NCI-H526 (cell line): ENCODE measurements around the gene HSD17B14.

Source experiments
- DNase-seq, 2 experiments: peaks; one replicate each; lab custom pipeline; 2025; lab: John Stamatoyannopoulos, UW

Gene HSD17B14

DNA sequence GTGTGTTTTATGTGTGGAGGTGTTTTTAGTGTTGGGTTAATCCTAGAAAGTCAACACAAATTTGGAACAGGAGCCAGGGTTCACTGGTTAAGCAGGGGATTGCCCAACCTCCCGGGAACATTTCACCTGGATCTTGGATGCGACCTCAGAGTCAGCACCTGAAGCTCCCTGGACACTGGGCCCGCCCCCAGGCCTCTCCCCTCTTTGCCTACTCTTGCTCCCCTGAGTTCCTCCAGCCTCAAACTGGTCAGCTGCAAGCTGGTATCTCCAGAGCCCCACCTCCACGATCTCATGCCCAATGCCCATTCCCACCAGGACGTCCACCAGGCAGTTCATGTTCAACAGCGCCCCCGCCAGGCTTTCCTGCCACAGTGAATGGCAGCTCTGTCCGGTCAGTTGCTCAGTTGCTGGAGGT lies 9.7 kb downstream of the HSD17B14 start:
- DNase-seq, result no peak

DNA sequence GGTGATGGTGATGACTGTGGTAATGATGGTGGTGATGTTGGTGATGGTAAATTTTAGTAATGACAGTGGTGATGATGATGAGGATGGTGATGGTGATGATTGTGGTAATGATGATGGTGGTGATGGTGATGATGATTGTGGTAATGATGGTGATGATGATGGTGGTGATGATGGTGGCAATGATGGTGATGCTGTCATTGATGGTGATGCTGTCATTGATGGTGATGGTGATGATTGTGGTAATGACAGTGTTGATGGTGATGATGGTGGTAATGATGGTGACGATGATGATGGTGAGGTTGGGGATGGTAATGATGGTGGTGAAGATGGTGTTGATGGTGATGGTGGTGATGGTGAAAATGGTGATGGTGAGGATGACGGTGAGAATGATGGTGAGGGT lies 13.8 kb downstream of the HSD17B14 start:
- DNase-seq, result no peak

DNA sequence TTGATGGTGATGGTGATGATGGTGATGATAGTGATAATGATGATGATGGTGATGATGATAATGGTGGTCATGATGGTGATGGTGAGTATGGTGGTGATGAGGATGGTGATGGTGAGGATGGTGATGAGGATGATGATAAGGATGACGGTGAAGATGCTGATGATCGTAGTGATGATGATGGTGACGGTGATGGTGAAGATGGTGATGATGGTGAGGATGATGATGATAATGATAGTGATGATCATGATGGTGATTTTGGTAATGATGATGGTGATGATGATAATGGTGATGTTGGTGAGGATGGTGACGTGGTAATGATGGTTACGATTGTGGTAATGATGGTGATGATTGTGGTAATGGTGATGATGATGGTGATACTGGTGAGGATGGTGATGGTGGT lies 14.7 kb downstream of the HSD17B14 start:
- no peak for DNase-seq

DNA sequence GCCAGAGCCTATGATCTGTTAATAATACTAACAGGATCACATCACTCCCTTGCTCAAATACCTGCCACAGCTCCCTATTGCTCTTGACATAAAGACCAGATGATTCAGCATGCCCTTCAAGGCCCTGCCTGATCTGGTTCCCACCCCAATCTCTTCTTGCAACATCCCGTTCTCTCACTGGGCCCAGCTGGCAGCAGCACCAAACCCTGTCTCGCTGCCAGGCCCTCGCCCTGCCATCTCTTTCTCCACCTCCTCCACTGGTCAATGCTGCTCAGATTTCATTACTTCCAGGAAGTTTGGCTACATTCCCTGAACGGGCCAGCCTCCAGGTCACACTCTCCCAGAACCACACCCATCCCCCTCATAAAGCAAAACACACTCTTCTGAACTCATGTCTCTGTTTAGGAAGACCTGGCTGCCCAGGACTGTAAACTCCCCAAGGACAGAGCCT lies 16.9 kb downstream of the HSD17B14 start:
- no peak for DNase-seq

DNA sequence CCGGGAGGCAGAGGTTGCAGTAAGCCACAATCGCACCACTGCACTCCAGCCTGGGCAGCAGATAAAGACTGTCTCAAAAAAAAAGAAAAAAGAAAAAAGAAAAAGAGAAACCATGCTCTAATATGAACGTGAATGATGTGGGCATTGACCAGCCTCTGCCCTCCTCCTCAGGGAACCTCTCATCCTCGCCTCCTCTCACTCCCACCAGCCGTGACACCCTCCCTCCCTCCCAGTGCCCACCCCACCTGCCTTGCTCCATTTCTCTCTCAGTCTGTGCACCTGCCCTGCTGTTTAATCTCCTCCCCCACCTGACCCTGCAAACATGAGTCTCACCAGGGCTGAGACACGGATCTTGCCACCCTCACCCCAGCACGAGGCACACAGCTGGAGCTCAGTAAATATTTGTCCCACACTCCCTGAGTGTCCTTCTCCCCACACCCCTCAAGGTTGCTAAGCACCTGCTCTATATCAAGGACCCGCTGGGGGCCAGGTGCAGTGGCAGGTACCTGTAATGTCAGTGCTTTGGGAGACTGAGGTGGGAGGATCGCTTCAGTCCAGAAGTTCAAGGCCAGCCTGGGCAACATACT lies 18.0 kb downstream of the HSD17B14 start:
- no peak for DNase-seq

GRCh38 chr19:48817585-48818124 lies 18.6 kb downstream of the HSD17B14 start:
- no peak for DNase-seq

DNA sequence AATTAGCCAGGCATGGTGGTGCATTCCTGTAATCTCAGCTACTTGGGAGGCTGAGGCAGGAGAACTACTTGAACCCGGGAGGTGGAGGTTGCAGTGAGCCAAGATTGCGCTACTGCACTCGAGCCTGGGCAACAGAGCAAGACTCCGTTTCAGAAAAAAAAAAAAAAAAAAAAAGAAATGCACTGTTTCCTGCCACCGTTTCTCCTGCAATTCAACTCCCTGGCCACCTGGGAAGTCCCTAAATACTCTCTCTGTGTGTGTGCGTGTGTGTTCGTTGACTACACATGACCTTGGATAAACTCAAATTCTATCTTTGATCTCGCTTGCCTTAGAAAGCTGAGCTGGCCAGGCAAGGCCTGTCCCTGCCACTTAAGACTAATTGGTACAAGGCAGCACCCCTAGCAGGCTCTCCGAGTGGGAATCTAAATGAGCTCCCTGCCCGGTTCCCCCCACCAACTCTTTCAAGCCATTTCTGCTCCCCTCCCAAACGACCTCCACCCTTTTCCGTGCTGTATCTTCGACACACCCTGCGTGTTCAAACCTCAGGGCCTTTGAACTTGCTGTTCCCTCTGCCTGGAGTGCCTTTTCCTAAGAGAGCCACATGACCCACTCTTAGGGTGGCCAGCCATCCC lies 20.3 kb downstream of the HSD17B14 start:
- DNase-seq, result no peak

DNA sequence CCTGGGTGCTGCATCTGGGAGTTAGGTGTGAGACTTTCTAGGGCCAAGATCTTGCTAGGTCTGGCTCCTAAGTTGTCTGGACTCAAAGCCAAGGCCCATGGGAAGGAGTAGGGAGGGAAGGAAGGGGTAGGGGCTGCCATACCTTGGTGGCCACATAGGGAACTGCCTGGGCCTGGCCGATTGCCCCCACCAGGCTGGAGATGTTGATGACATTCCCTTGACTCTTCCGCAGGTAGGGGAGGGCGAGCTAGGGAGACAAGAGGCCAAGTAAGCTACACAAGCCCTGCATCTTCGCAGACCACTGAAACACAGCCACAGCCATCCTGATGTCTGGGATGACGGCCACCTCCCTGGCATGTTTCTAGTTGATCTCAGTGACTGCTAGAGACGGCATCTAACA lies 21.4 kb downstream of the HSD17B14 start:
- no peak for DNase-seq

DNA sequence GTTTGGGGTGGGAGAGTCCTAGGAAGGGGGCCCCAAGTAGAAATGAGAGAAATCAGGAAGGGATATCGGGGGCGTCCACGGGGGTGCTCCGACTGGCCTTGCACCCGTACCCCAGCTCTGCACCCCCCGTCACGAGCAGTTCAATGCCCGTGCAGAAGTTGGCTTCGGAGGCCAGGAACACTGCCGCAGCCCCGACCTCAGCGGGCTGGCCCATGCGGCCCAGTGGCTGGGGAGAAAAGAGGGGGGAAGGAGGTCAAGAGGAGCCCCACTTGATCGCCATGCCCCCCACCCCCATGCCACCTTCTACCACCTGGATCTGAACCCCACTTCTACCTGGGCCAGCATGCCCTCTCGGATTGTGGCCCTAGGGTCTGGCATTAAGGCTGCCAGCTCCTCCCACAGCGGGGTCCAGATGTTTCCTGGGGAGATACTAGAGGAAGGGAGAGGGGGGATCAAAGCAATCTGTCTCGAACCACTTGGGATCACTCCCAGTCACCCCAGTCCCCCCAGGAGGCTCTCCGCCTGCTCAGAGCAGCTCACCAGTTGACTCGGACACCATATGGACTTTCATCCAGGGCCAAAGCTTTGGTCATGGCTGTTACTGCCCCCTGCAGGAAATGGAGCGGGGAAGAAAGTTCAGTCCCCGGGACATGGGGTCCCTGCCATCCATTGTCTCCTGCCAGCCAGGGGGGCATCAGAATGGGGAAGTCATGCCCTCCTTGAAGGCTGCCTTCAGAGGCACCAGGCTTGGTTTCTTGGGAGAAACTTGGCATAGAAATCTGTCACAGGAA lies 23.0 kb downstream of the HSD17B14 start:
- DNase-seq, result no peak

GRCh38 chr19:48812094-48812929 lies 24.0 kb downstream of the HSD17B14 start:
- peak; percentile 76 to 93 for DNase-seq

DNA sequence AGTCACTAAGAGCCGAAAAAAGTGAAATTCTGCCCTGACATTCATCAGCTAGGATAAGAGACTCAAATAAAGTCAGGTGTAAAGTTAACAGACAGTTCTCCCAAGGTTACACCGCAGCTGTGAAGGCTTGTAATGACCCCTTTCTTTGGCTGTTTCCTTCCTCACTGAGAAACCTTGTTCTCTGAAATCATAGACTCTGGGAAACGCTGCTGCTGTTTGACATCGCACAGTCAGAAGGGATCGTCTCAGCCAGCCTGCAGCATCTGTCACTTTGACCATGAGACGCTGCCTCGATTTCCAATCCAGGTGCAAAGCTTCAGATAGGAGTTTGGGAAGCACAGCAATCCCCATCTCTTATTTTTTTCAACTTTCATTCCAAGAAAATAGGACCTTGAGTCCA lies 26.1 kb downstream of the HSD17B14 start:
- DNase-seq, result no peak

- no peak for DNase-seq
Observed at GRCh38 chr19:48807590-48808308, 28.5 kb downstream of the HSD17B14 start.

DNA sequence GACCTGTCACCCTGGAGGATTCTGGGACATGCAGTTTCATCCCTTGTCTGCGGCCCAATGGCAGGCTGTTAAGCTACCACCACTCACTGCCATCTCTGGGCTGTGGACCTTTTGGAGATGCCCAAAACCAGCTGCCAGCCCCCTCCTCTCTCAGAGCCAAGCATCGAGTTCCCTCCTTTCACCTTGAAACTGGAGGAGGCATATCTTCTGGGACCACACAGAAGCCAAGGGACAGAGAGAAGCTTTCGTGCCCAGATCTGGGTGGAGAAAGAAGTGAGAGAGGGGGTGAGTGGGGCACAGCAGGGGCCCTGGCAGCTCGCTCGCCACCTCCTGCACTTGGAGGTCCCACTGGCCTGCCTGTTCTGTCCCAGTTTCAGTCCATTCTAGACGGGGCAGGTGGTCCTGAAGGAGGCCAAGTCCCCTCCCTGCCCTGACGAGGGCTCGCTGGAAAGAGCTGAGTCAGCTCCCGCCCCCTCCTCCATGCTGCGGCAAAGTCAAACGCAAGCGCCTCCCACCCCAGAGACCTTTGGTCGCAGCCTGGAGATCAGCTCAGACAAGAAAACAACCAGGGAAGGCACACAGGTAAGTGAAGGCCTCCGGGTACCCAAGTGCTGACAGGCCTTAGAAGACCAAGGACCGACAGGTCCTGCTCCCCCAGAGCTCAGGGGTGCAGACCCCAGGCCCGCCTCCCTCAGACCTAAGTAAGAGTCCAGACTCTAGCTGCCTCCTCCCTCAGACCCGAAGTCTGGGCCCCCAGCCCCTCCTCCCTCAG lies 29.3 kb downstream of the HSD17B14 start:
- no peak for DNase-seq

GRCh38 chr19:48806518-48806817 lies 29.8 kb downstream of the HSD17B14 start:
- DNase-seq, result peak; percentile 8 to 45

GRCh38 chr19:48805452-48805851 lies 30.8 kb downstream of the HSD17B14 start:
- no peak for DNase-seq

GRCh38 chr19:48804496-48804895 lies 31.8 kb downstream of the HSD17B14 start:
- no peak for DNase-seq

DNA sequence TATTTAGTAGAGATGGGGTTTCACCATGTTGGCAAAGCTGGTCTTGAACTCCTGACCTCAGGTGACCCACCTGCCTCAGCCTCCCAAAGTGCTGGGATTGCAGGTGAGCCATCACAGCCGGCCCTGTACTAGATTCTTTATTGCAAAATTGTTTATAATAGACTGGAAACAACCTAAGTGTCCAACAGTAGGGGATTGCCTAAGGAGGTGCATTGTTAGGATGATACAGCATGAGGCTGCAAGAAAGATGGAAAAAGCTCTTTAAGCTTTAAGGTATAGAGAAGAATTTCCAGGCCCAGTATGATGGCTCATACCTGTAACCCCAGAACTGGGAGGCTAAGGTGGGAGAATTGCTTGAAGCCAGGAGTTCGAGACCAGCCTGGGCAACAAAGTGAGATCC lies 33.7 kb downstream of the HSD17B14 start:
- no peak for DNase-seq

DNA sequence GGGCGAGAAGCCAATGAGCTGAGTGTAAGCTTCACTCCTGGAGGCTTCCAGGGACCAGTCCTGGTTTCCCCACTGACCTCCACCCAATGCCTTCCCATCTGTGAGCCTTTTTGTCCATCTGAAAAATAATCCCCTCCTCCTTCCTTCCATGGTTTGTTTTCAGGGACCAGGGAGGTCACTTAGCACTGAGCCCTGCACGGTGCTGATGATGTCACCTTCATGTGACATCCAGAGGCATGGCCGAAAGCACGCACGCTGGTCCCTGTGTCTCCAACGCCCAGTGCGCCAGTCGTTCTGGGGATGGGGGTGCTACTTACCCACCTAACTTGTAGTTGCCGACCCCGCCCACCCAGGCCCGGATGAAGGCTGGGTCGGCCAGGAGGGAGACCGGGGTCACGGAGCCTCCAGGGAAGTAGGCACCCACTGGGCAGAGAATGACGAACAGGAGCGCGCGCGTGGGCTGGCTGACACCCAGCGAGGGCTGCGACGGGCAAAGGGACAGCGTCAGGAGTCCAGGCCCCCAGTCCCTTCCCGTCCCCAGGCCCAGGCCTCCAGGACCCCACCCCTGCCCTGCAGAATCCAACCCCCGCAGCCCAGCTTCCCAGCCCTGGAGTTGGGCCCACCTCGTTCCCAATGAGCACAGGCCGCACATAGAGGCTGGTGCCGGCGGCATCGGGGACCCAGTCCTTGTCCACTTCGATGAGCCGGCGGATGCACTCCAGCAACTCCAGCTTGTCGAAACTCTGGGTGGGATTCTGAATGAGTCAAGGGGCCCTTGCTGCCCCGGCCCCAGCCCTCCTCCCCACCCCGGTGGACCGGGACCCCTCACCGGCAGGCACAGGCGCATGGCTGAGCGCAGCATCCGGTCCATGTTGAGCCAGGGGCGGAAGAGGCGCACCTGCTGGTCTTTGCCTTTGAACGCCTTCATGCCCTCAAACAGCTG lies 36.7 kb downstream of the HSD17B14 start:
- DNase-seq, result no peak

GRCh38 chr19:48798937-48799336 lies 37.4 kb downstream of the HSD17B14 start:
- DNase-seq, result no peak

DNA sequence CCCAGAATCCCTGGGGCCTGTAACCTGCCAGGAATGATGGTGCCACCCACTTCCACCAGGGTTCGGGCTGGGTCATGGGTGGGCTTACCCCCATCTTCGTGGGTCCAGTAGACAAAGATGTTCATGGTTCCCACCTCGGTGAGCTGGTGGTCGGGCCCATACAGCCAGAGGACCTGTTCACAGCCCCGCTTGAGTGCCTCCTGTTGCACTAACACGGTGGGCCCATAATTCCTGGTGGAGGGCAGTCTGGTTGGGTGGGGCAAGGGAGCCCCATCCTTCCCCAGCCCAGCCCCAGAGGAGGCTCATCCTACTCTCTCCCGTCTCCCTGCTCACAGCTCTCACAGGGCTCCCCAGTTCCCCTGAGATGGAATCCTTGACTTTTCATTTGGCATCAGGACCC lies 39.2 kb downstream of the HSD17B14 start:
- no peak for DNase-seq
